Measurements from ENCODE around the gene TMPRSS9.
"Not testable (repeated sequence)": the region's sequence is repeated elsewhere in the genome, so short reads cannot be mapped to it uniquely, and the experiment has no call there.

The TMPRSS9 gene

DNA sequence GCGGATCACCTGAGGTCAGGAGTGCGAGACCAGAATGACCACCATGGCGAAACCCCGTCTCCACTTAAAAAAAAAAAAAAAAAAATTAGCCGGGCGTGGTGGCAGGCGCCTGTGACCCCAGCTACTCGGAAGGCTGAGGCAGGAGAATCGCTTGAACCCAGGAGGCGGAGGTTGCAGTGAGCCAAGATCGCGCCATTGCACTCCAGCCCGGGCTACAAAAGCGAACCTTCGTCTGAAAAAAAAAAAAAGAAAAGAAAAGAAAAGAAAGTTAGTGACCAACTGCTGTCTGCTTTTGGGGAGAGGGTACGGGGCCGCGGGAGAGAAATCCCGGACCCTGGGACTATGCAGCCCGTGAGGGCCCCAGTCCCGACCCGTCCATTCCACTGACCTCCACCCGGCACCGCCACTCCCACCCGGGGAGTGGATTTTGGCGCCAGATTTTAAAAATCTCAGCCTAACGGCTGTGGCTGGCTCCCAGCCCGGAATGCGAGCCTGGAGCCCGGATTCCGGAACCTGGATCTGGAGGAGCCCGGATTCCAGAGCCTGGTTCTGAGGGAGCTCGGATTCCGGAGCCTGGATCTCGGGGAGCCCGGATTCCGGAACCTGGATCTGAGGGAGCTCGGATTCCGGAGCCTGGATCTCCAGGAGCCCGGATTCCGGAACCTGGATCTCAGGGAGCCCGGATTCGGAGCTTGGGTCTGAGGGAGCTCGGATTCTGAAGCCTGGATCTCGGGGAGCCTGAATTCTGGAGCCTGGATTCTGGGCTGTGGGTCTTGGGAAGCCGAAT is 102.8 kb downstream of the TMPRSS9 start:
- DNase-seq (ENCODE audit: low read depth), result no peak

DNA sequence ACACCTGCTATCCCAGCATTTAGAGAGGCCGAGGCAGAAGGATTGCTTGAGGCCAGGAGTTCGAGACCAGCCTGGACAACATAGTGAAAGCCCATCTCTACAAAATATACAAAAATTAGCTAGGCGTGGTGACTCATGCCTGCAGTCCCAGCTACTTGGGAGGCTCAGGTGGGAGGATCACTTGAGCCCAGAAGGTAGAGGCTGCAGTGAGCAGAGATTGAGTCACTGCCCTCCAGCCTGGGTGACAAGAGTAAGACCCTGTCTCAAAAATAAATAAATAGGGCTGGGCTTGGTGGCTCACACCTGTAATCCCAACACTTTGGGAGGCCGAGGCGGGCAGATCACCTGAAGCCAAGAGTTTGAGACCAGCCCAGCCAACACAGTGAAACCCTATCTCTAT is 103.6 kb downstream of the TMPRSS9 start:
- DNase-seq (ENCODE audit: low read depth), result not testable (repeated sequence)

DNA sequence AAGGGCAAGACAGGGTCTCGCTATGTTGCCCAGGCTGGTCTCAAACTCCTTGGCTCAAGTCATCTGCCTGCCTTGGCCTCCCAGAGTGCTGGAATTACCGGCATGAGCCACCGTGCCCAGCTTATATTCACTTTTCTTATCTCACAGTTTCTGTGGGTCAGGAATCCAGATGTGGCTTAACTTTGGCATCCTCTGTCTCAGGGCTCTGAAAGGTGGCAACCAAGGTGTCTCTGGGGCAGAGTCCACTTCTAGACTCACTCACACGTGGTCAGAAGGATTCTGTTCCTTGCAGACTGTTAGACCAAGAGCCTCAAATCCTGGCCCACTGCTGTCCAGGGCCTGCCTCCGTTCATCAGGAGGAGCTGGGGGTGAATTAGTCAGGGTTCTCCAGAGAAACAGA is 104.3 kb downstream of the TMPRSS9 start:
- no peak for DNase-seq (ENCODE audit: low read depth)

DNA sequence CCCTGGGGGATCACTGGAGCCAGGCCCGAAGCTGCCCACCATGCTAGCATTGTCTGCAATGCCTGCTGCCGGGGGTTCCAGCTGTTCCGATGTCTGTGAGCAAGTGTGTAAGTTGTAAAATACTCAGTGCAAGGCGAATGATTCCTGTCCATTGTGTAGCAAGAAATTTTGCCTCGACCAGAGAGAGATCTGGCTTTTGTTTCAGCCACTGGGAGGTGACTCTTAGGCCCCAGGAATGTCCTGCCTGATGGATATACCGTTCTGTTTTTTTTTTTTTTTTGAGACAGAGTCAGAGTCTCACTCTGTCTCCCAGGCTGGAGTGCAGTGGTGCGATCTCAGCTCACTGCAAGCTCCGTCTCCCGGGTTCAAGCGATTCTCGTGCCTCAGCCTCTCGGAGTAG is 108.5 kb downstream of the TMPRSS9 start:
- no peak for DNase-seq (ENCODE audit: low read depth)

DNA sequence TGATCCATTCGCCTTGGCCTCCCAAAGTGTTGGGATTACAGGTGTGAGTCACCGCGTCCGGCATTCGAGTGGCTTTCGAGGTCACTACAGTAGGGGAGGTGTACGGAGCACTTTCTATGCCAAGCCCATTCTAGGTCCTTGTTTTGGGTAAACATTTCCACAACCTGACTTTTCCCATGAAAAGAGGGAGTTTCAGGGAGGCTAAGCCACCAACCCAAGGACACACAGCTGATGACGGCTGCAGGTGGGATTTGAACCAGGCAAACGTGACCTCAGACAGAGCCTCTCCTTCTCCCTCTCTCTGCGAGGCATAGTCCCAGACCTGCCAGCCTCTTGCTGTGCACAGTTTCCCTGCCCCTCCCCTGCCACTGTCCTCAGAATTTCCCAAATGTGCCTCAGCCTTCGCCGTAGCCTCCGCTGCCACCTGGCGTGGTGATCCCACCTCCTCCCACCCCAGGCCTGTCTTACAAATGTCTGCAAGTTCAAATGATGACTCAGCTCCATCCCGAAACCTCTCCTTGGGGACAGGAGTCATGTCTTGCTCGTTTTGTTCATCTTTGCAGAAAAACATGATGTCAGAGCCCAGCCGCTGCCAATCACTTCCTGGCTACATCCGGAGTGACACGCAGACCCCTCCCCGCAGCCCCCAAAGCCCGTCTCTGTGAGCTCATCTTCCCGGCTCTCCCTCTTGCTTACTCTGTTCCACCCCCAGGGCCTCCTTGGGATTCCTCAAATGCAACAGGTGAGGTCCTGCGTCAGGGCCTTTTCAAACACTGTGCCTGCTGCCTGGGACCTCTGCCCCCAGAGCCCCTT is 109.2 kb downstream of the TMPRSS9 start:
- DNase-seq (ENCODE audit: low read depth), result no peak

DNA sequence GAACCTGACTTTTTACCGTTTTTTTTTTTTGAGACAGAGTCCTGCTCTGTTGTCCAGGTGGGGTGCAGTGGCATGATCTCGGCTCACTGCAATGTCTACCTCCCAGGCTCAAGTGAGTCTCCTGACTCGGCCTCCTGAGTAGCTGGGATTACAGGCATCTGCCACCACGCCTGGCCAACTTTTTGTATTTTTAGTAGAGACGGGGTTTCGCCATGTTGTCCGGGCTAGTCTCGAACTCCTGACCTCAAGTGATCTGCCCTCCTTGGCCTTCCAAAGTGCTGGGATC is 109.8 kb downstream of the TMPRSS9 start:
- DNase-seq (ENCODE audit: low read depth), result not testable (repeated sequence)

DNA sequence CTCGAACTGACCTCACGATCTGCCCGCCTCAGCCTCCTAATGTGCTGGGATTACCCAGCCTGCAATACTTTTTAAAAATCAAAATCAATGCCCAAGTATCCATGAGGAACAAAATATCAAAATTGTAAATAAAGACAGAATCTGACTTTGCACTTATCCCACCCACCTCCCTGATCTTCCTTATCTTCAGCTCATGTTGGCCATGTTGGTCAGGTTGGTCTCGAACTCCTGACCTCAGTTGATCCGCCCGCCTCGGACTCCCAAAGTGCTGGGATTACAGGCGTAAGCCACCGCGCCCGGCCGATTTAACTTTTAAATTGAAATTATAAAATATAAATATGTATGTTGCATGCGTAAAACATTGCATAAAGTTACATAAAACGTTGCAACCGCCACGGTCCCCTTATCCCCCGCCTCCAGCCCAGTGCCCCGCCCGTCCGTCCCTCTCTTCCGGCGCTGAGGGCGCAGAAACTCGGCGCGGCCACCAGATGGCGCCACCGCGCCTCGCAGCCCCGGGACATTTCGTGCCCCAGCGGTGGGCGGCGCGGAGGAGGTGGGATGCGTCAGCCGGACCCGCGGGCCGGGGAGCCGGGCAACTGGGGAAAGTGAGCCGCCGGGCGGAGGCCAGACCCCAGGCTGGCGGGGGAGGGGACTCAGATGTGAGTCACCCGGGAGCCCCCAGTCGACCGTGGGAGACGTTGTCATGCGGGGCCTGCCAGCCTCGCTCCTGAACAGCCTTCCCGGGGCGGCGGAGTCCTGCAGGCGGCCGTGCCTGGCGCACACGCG is 114.4 kb downstream of the TMPRSS9 start:
- DNase-seq (ENCODE audit: low read depth), result peak; percentile 80

DNA sequence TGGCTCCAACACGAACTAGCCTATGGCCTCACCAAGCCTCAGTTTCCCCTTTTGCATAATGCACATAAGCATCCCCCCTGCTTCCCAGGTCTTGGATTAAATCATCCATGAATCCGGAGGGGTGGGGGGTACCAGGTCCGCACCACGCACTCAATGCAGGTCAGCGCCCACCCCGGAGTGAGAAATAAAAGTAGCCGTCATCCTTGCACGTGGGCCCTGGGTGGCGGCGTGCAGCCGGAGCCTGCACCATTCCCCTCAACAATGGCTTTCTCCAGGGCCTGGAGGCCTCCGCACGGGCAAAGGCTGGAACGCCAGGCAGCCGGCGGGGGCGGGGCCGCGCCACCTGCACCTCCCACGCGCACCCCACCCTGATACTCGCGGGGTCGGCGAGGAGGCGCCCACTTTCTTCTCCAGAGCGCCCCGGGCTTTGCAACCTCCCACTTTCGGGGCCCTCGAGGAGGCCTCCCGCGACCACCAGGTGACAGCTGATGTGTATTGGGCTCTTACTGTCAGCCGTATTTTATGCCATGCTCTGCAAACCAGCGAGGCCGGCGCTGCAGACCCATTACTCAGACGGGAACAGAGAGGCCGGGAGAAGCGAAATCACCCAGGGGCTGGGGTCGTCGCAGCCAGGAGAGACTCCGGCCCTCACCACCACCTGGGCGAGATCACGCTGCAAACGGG is 115.1 kb downstream of the TMPRSS9 start:
- peak; percentile 30 for DNase-seq (ENCODE audit: low read depth)

Data from T-helper 22 cell (primary cell).